Ovary (tissue), 3 donors: ENCODE measurements around the gene TRMT44.

ENCODE experiments used
- POLR2A ChIP-seq: fragments of 450-650 bp; IDR thresholded peaks from one replicate; pipeline ENCODE4 v1.6.1; 2017; ENCODE audit warnings: antibody characterized with exemption, mild to moderate bottlenecking, moderate library complexity
- TF ChIP-seq, protein P1 (sequence below), 3 donors: fragments of 450-650 bp in 2 of 3; fragments of 200-600 bp in 1 of 3; IDR thresholded peaks; one replicate each; pipeline versions ENCODE4 v1.5.1 to v1.8.0; 2016 to 2022; ENCODE audit warnings: antibody characterized with exemption in 3 of 3, mild to moderate bottlenecking in 1 of 3
- donor health status: DM: no; HTN: no; CAD: no.

DNA sequence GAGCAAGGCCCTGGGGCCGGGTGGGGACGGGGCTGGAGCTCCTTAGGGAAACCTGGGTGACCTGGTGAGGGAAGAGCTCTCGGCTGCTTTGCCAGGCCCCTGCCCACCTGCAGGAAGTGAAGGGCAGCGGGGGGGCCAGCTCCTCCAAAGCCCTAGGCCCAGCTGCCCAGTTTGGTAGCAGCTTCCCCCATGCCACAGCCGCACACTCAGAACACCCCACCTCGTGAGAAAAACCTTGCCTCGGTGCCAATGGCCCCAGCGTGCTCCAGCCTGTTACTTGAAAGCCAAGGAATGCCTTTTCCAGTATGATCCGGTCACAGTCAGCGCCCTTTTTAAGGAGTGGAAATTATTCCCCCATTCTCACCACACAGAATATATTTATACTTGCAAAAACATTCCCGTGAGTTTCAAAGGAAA lies 38.4 kb upstream of the TRMT44 start:
- TF ChIP-seq, protein P1, sequence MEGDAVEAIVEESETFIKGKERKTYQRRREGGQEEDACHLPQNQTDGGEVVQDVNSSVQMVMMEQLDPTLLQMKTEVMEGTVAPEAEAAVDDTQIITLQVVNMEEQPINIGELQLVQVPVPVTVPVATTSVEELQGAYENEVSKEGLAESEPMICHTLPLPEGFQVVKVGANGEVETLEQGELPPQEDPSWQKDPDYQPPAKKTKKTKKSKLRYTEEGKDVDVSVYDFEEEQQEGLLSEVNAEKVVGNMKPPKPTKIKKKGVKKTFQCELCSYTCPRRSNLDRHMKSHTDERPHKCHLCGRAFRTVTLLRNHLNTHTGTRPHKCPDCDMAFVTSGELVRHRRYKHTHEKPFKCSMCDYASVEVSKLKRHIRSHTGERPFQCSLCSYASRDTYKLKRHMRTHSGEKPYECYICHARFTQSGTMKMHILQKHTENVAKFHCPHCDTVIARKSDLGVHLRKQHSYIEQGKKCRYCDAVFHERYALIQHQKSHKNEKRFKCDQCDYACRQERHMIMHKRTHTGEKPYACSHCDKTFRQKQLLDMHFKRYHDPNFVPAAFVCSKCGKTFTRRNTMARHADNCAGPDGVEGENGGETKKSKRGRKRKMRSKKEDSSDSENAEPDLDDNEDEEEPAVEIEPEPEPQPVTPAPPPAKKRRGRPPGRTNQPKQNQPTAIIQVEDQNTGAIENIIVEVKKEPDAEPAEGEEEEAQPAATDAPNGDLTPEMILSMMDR (IDR thresholded peaks at IDR 0.05): no peak
- no peak for TF ChIP-seq POLR2A
